Body of pancreas (tissue), 4 donors: ENCODE results near the gene DHCR7. TPM values are rescaled to one million over a fixed set of nuclear protein-coding genes. Genes with fewer than 3 reads are reported as not detected.

Source experiments
- ATAC-seq: fragments of 150-250 bp; one replicate; pipeline ENCODE4 v1.9.1; 2016
- DNase-seq, 4 donors: peaks; one replicate each; pipeline ENCODE4 v3.0.0-alpha.2; 2019
- H3K27ac ChIP-seq, 4 donors: fragments of 200-600 bp; sonication (generic); 1 replicate in 3 of 4; 2 replicates in 1 of 4; pipeline versions ENCODE4 v1.5.1 to v1.6.1; 2016 to 2019; ENCODE audit warnings: mild to moderate bottlenecking in 1 of 4, mixed read lengths in 1 of 4, moderate library complexity in 1 of 4
- H3K27me3 ChIP-seq, 2 donors: fragments of 200-600 bp; sonication (generic); one replicate each; pipeline ENCODE4 v1.6.0; 2016; ENCODE audit warnings: mild to moderate bottlenecking in 1 of 2
- H3K36me3 ChIP-seq, 2 donors: fragments of 200-600 bp; sonication (generic); replicated peaks in 1 of 2; 2 replicates each; pipeline ENCODE4 v1.5.1; 2016; ENCODE audit warnings: low read depth in 2 of 2; ENCODE audit not compliant: insufficient read depth in 1 of 2
- H3K4me1 ChIP-seq: fragments of 200-600 bp; sonication (generic); one replicate; pipeline ENCODE4 v1.6.0; 2016
- H3K4me3 ChIP-seq, 2 donors: fragments of 200-600 bp; sonication (generic); 1 replicate in 1 of 2; 2 replicates in 1 of 2; pipeline ENCODE4 v1.5.1; 2016 to 2019
- H3K9me3 ChIP-seq, 3 donors: fragments of 200-600 bp; sonication (generic); 1 replicate in 2 of 3; 2 replicates in 1 of 3; pipeline ENCODE4 v1.5.1; 2016
- POLR2A ChIP-seq, 3 donors: fragments of 450-650 bp; IDR thresholded peaks; one replicate each; pipeline ENCODE4 v1.6.1; 2016; ENCODE audit warnings: antibody characterized with exemption in 3 of 3, mild to moderate bottlenecking in 2 of 3
- WGBS, 2 donors: methylation state at CpG; one replicate each; pipeline ENCODE4 v1.1.5; 2017; 5-methylcytosine and 5-hydroxymethylcytosine counted together
- intact Hi-C: fragments of 100-400 bp; cut with DNase I; formaldehyde crosslinking; loops from one replicate; pipeline ENCODE4 v1.15.1; 2023
- total RNA-seq, 2 donors: library from RNA; depleted of rRNA; stranded (reverse); fragments of >200 nt; gene quantifications; one replicate each; pipeline ENCODE4 v1.1.0, GENCODE V29; 2016
- TF ChIP-seq, protein P1 (sequence below), 7 experiments: fragments of 450-650 bp in 4 of 7; fragments of 200-600 bp in 3 of 7; sonication (generic) in 3 of 7; IDR thresholded peaks; one replicate each; pipeline ENCODE4 v1.5.1; 2016 to 2019; ENCODE audit warnings: antibody characterized with exemption in 7 of 7

The DHCR7 gene
- total RNA-seq, 2 donors from 2014 or later: 15.8 to 16.2 TPM

DNA sequence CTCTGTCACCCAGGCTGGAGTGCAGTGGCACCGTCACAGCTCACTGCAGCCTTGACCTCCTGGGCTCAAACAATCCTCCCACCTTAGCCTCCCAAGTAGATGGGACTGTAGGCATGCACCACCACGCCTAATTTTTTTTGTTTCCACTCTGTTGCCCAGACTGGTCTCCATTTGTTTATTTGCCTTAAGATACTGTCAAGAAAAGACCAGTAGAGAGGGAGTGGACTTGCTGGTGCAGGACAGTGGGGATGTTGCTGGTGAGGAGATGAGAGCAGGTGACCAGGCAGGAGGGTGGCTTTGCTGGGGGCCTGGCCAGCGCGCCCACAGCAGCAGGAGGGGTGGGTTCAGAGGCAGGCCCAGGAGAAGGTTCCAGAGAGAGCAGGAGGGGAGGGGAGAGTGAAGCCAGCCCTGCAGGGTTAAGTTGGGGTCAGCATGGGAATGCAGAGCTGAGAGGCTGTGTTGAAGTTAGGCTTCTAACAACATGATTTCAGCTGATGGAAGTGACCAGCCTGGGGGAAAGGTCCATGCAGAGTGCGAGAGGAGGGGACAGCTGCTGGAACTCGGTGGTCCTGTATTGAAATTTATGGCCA is 40.6 kb upstream of the DHCR7 start:
- TF ChIP-seq, protein P1, sequence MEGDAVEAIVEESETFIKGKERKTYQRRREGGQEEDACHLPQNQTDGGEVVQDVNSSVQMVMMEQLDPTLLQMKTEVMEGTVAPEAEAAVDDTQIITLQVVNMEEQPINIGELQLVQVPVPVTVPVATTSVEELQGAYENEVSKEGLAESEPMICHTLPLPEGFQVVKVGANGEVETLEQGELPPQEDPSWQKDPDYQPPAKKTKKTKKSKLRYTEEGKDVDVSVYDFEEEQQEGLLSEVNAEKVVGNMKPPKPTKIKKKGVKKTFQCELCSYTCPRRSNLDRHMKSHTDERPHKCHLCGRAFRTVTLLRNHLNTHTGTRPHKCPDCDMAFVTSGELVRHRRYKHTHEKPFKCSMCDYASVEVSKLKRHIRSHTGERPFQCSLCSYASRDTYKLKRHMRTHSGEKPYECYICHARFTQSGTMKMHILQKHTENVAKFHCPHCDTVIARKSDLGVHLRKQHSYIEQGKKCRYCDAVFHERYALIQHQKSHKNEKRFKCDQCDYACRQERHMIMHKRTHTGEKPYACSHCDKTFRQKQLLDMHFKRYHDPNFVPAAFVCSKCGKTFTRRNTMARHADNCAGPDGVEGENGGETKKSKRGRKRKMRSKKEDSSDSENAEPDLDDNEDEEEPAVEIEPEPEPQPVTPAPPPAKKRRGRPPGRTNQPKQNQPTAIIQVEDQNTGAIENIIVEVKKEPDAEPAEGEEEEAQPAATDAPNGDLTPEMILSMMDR (IDR thresholded peaks at IDR 0.05): no peak
- TF ChIP-seq POLR2A (IDR thresholded peaks at IDR 0.05): no peak
- DNase-seq (no peak), ATAC-seq (no peak)
- WGBS, 2 donors: 92 to 95% methylated on average over 6 of the region's 6 CpGs
- H3K27ac ChIP-seq: no peak overlapping the region
- intact Hi-C loops: no loop called here
- H3K36me3 ChIP-seq: peaks cover 11 to 24% of the 10 kb centered on the region in 2 donors
- no peaks in the 10 kb centered on the region for H3K9me3 ChIP-seq
- no peaks in the 10 kb centered on the region for H3K27me3 ChIP-seq
- no peak overlapping the region for H3K4me3 ChIP-seq
- H3K4me1 ChIP-seq: no peaks in the 10 kb centered on the region

DNA sequence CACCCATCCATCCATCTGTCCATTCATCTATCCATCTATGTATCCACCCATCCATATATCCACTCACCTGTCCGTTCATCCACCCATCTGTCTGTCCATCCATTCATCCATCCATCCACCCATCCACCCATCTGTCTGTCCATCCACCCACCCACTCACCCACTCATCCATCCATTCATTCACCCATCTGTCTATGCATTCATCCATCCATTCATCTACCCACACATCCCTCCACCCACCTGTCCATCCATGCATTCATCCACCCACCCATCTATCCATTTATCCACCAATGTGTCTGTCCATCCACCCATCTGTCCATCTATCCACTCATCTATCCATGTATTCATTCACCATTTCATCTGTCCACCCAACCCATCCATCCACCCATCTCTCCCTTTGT is 38.1 kb upstream of the DHCR7 start:
- TF ChIP-seq POLR2A (IDR thresholded peaks at IDR 0.05): no peak
- TF ChIP-seq, protein P1 (IDR thresholded peaks at IDR 0.05): no peak
- intact Hi-C loops: no loop called here
- Histone ChIP-seq H3K9me3 (no peaks in the 10 kb centered on the region), H3K4me3 (no peak overlapping the region), H3K4me1 (no peaks in the 10 kb centered on the region), H3K27ac (no peak overlapping the region), H3K27me3 (no peaks in the 10 kb centered on the region), H3K36me3 (peaks cover 15 to 31% of the 10 kb centered on the region in 2 donors)
- 85 to 100% methylated on average over 1 of the region's 1 CpG for WGBS, 2 donors
- no peak for ATAC-seq
- no peak for DNase-seq

DNA sequence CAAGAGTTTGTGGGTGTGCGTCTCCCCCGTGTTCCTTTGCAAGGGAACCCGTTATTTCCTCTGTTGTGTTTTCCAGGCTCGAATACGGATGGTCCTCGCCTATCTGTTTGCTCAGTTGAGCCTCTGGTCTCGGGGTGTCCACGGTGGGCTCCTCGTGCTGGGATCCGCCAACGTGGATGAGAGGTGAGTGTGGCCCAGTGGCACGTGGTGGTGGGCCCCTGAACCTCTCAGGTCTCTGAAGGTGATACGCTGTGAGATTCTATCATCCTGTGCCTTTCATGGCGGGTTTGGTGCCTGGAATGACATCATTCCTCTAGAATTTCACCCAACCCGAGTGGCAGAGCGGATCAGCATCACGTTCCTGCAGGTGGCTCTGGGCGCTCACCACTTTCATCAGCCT is 37.3 kb upstream of the DHCR7 start:
- Histone ChIP-seq H3K9me3 (no peaks in the 10 kb centered on the region), H3K4me3 (no peak overlapping the region), H3K27me3 (no peaks in the 10 kb centered on the region), H3K36me3 (peaks cover 10 to 27% of the 10 kb centered on the region in 2 donors), H3K4me1 (no peaks in the 10 kb centered on the region), H3K27ac (no peak overlapping the region)
- intact Hi-C loops: no loop called here
- WGBS, 2 donors: 95 to 97% methylated on average over 11 to 18 of the region's 18 CpGs
- no peak for TF ChIP-seq POLR2A (IDR thresholded peaks at IDR 0.05)
- TF ChIP-seq, protein P1 (IDR thresholded peaks at IDR 0.05): no peak
- no peak for ATAC-seq
- DNase-seq: no peak

DNA sequence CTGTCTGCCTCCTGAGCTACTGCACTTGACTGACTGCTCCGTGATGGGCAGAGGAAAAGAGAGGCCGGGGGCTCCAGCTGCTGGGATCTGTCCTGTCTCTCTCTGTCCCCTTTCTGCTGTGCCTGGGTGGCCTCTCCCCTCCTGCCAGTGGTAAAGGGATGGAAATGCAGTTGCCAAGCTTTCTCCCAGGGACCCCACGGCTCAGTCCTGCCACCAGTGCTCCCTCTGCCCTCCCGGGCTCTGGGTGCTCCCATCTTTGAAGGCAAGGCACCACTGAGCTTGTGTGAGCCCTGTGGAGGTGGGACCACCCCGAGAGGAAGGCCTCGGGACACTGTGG is 36.8 kb upstream of the DHCR7 start:
- TF ChIP-seq POLR2A (IDR thresholded peaks at IDR 0.05): no peak
- TF ChIP-seq, protein P1 (IDR thresholded peaks at IDR 0.05): no peak

More for the DNA sequence above, 36.8 kb upstream of the DHCR7 start:
- no peak for ATAC-seq
- no peaks in the 10 kb centered on the region for H3K27me3 ChIP-seq
- no peaks in the 10 kb centered on the region for H3K4me1 ChIP-seq
- DNase-seq: peak in 1 of 4 donors; percentile 0
- peaks cover 10 to 27% of the 10 kb centered on the region in 2 donors for H3K36me3 ChIP-seq
- H3K9me3 ChIP-seq: no peaks in the 10 kb centered on the region
- 86 to 92% methylated on average over 5 to 6 of the region's 6 CpGs for WGBS, 2 donors
- H3K27ac ChIP-seq: no peak overlapping the region
- intact Hi-C loops: no loop called here
- no peak overlapping the region for H3K4me3 ChIP-seq
